ENCODE results near the gene COX19. TPM values are rescaled to one million over a fixed set of nuclear protein-coding genes. Genes with fewer than 3 reads are reported as not detected.

The COX19 gene
- total and polyA plus RNA-seq, 2 of the 13 experiments (the other 11 are each of a cell fraction or from before 2014, with no cell fraction given): 11.5 to 21.7 TPM

- ChIA-PET CTCF (ENCODE audit: low intra/inter-chr PET ratio, low total read pairs) (no interaction called here), POLR2A (interaction anchor here (1.0 kb wide), 1 partner anchor 20 kb away, joined by 3 read pairs; no protein-coding TSS in a partner anchor)
- in situ Hi-C loops (cut with HindIII; ENCODE audit: extremely low pct_ligation_motif_present, low pct_unique_long_range_greater_than_20kb) (no loop called here), intact Hi-C loops (cut with micrococcal nuclease; ENCODE audit: unreplicated experiment) (no loop called here)
- ATAC-seq (no peak), FAIRE-seq (no peak), DNase-seq (ENCODE audit: low spot score) (no peak)
- no peak overlapping the region for H3K4me3 ChIP-seq (replicated peaks in 1 of 3; ENCODE audit: insufficient read depth in 1 of 3, low read depth in 2 of 3, low read length in 3 of 3)
- peaks cover 6% of the 10 kb centered on the region for H3K79me2 ChIP-seq (ENCODE audit: insufficient read depth, low read length)
- peaks cover 3 to 7% of the 10 kb centered on the region in 2 experiments; a peak in 2 of 5 replicates for H3K36me3 ChIP-seq (replicated peaks in 1 of 2; ENCODE audit: control insufficient read depth in 1 of 2, insufficient read depth in 2 of 2, low read length in 2 of 2)
- peaks cover 24% of the 10 kb centered on the region for H3K4me1 ChIP-seq (ENCODE audit: insufficient read depth, low read length)
- BruUV-seq (replicated peaks): no TSS peak
- H3K27ac ChIP-seq (ENCODE audit: extremely low read length, insufficient read depth, low read length): no peak overlapping the region
- no peak overlapping the region for H2AFZ ChIP-seq (ENCODE audit: low read length)
- H4K20me1 ChIP-seq (ENCODE audit: insufficient read depth, low read length): no peaks in the 10 kb centered on the region
- H3K9me3 ChIP-seq (ENCODE audit: low read length): no peaks in the 10 kb centered on the region
- H3K9ac ChIP-seq (ENCODE audit: insufficient read depth, low read depth, low read length): no peak overlapping the region
- no peak for TF ChIP-seq ZNF75D (CRISPR knock-in tag; IDR thresholded peaks at IDR 0.05; ENCODE audit: borderline replicate concordance)
- no peak for TF ChIP-seq NPAS2 (CRISPR knock-in tag; IDR thresholded peaks at IDR 0.05; ENCODE audit: borderline replicate concordance)
- TF ChIP-seq ZMYM4 (CRISPR knock-in tag; IDR thresholded peaks at IDR 0.05): no peak
- no peak for TF ChIP-seq ZNF619 (CRISPR knock-in tag; IDR thresholded peaks at IDR 0.05)
- H3K27me3 ChIP-seq (ENCODE audit: control insufficient read depth in 1 of 2, insufficient read depth in 2 of 2, low read length in 2 of 2): no peaks in the 10 kb centered on the region
- 93% methylated on average over 27 of the region's 30 CpGs for WGBS (ENCODE audit: low lambda C conversion rate)
- no peak overlapping the region for H3K4me2 ChIP-seq (ENCODE audit: low read depth, low read length)
These were observed 37.4 kb upstream of the COX19 start for GRCh38 chr7:1012716-1013095.

GRCh38 chr7:1012004-1012715, 36.8 kb upstream of the COX19 start:
- no peaks in the 10 kb centered on the region for H3K9me3 ChIP-seq (ENCODE audit: low read length)
- no peak overlapping the region for H3K9ac ChIP-seq (ENCODE audit: insufficient read depth, low read depth, low read length)
- FAIRE-seq (no peak), ATAC-seq (no peak), DNase-seq (ENCODE audit: low spot score) (no peak)
- in situ Hi-C loops (cut with HindIII; ENCODE audit: extremely low pct_ligation_motif_present, low pct_unique_long_range_greater_than_20kb): no loop called here
- H3K36me3 ChIP-seq (replicated peaks in 1 of 2; ENCODE audit: control insufficient read depth in 1 of 2, insufficient read depth in 2 of 2, low read length in 2 of 2): peaks cover 3 to 7% of the 10 kb centered on the region in 2 experiments; a peak in 2 of 5 replicates
- H3K79me2 ChIP-seq (ENCODE audit: insufficient read depth, low read length): peaks cover 6% of the 10 kb centered on the region
- intact Hi-C loops (cut with micrococcal nuclease; ENCODE audit: unreplicated experiment): no loop called here
- H3K4me3 ChIP-seq (replicated peaks in 1 of 3; ENCODE audit: insufficient read depth in 1 of 3, low read depth in 2 of 3, low read length in 3 of 3): no peak overlapping the region
- ChIA-PET POLR2A (interaction anchor here (1.0 kb wide), 1 partner anchor 19 kb away, joined by 3 read pairs; no protein-coding TSS in a partner anchor), CTCF (ENCODE audit: low intra/inter-chr PET ratio, low total read pairs) (no interaction called here)
- TF ChIP-seq KDM1A (CRISPR knock-in tag; IDR thresholded peaks at IDR 0.05) (no peak), FOSL1 (CRISPR knock-in tag; IDR thresholded peaks at IDR 0.05; ENCODE audit: borderline replicate concordance) (no peak), FOXP1 (IDR thresholded peaks at IDR 0.05) (no peak), FOXP1 (CRISPR knock-in tag; IDR thresholded peaks at IDR 0.05) (no peak), TCF12 (IDR thresholded peaks at IDR 0.05) (no peak), TCF12 (CRISPR knock-in tag; IDR thresholded peaks at IDR 0.05) (no peak), ZNF850 (CRISPR knock-in tag; conservative IDR thresholded peaks at IDR 0.05) (no peak), ZBTB33 (CRISPR knock-in tag; IDR thresholded peaks at IDR 0.05) (0 out of 2 replicates have a peak, but pooled peaks have one; percentile 35), AGO2 (optimal IDR thresholded peaks at IDR 0.05; ENCODE audit: low read depth, low read length) (peak; percentile 7), HES4 (CRISPR knock-in tag; IDR thresholded peaks at IDR 0.05; ENCODE audit: borderline replicate concordance) (no peak)
- peaks cover 23% of the 10 kb centered on the region for H3K4me1 ChIP-seq (ENCODE audit: insufficient read depth, low read length)
- no peaks in the 10 kb centered on the region for H4K20me1 ChIP-seq (ENCODE audit: insufficient read depth, low read length)
- BruUV-seq (replicated peaks): no TSS peak
- no peak overlapping the region for H3K27ac ChIP-seq (ENCODE audit: extremely low read length, insufficient read depth, low read length)
- H3K4me2 ChIP-seq (ENCODE audit: low read depth, low read length): no peak overlapping the region
- no peak overlapping the region for H2AFZ ChIP-seq (ENCODE audit: low read length)
- 86% methylated on average over 11 of the region's 32 CpGs for WGBS (ENCODE audit: low lambda C conversion rate)
- no peaks in the 10 kb centered on the region for H3K27me3 ChIP-seq (ENCODE audit: control insufficient read depth in 1 of 2, insufficient read depth in 2 of 2, low read length in 2 of 2)
